ENCODE measurements around the gene EML6.

DNA sequence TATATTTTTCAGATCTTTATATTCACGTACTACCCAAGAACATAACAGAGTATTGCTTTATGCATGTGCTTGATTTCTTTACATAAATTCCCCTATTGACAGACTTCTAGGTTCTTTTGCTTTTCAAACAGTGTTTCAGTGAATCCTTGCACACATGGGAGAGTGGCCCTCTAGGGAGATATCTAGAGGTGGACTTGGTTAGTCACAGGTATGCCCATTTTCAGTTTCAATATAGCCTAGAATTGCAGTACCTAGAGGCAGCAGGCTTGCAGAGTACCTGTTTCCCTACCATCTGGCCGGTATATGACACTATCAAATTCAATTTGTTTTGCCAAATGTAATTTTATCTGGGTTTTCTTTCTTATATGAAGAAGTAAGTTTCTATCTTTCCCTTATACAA lies 36.8 kb downstream of the EML6 start:
- TF ChIP-seq EZH2phosphoT487 (IDR thresholded peaks at IDR 0.05; ENCODE audit: borderline replicate concordance) (no peak), ZFX (IDR thresholded peaks at IDR 0.05) (no peak), POLR2AphosphoS5 (IDR thresholded peaks at IDR 0.05; ENCODE audit: low read depth, low read length) (no peak), POLR2A (IDR thresholded peaks at IDR 0.05; ENCODE audit: borderline replicate concordance, extremely low read depth, insufficient read depth, insufficient read length) (no peak), EZH2 (IDR thresholded peaks at IDR 0.05) (no peak), YY1 (IDR thresholded peaks at IDR 0.05; ENCODE audit: extremely low read depth, insufficient replicate concordance, low read depth, low read length) (no peak), ZNF274 (IDR thresholded peaks at IDR 0.05; ENCODE audit: low read depth, low read length) (no peak), RAD21 (IDR thresholded peaks at IDR 0.05; ENCODE audit: low read depth) (no peak), TCF7L2 (IDR thresholded peaks at IDR 0.05; ENCODE audit: borderline replicate concordance, extremely low read depth, insufficient read depth, insufficient read length) (no peak)
- TF ChIP-seq, protein P1, sequence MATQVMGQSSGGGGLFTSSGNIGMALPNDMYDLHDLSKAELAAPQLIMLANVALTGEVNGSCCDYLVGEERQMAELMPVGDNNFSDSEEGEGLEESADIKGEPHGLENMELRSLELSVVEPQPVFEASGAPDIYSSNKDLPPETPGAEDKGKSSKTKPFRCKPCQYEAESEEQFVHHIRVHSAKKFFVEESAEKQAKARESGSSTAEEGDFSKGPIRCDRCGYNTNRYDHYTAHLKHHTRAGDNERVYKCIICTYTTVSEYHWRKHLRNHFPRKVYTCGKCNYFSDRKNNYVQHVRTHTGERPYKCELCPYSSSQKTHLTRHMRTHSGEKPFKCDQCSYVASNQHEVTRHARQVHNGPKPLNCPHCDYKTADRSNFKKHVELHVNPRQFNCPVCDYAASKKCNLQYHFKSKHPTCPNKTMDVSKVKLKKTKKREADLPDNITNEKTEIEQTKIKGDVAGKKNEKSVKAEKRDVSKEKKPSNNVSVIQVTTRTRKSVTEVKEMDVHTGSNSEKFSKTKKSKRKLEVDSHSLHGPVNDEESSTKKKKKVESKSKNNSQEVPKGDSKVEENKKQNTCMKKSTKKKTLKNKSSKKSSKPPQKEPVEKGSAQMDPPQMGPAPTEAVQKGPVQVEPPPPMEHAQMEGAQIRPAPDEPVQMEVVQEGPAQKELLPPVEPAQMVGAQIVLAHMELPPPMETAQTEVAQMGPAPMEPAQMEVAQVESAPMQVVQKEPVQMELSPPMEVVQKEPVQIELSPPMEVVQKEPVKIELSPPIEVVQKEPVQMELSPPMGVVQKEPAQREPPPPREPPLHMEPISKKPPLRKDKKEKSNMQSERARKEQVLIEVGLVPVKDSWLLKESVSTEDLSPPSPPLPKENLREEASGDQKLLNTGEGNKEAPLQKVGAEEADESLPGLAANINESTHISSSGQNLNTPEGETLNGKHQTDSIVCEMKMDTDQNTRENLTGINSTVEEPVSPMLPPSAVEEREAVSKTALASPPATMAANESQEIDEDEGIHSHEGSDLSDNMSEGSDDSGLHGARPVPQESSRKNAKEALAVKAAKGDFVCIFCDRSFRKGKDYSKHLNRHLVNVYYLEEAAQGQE (IDR thresholded peaks at IDR 0.05; ENCODE audit: low read depth) = no peak
- TF ChIP-seq, protein P2, sequence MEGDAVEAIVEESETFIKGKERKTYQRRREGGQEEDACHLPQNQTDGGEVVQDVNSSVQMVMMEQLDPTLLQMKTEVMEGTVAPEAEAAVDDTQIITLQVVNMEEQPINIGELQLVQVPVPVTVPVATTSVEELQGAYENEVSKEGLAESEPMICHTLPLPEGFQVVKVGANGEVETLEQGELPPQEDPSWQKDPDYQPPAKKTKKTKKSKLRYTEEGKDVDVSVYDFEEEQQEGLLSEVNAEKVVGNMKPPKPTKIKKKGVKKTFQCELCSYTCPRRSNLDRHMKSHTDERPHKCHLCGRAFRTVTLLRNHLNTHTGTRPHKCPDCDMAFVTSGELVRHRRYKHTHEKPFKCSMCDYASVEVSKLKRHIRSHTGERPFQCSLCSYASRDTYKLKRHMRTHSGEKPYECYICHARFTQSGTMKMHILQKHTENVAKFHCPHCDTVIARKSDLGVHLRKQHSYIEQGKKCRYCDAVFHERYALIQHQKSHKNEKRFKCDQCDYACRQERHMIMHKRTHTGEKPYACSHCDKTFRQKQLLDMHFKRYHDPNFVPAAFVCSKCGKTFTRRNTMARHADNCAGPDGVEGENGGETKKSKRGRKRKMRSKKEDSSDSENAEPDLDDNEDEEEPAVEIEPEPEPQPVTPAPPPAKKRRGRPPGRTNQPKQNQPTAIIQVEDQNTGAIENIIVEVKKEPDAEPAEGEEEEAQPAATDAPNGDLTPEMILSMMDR (IDR thresholded peaks at IDR 0.05 in 2 of 3, conservative IDR thresholded peaks at IDR 0.05 in 1 of 3; ENCODE audit: borderline replicate concordance in 1 of 3, insufficient read depth in 1 of 3, low read depth in 2 of 3, low read length in 2 of 3) = no peak

Measured in HCT116 (cell line).